HG02840 (cell line): Measurements from ENCODE around the gene LRP4.
"Not testable (repeated sequence)": the region's sequence is repeated elsewhere in the genome, so short reads cannot be mapped to it uniquely, and the experiment has no call there.

ENCODE experiments used
- ATAC-seq: cut with Tn5 transposase; IDR thresholded peaks from one replicate; pipeline ENCODE4 v1.9.1; 2021; ENCODE audit warnings: mild to moderate bottlenecking, moderate library complexity, moderate number of reproducible peaks; ENCODE audit not compliant: unreplicated experiment, low FRiP score

Gene LRP4

GRCh38 chr11:46928701-46929100 lies 10.4 kb upstream of the LRP4 start:
- ATAC-seq: not testable (repeated sequence)

GRCh38 chr11:46927928-46928327 lies 9.6 kb upstream of the LRP4 start:
- not testable (repeated sequence) for ATAC-seq

GRCh38 chr11:46920755-46921154 lies 2.4 kb upstream of the LRP4 start:
- no peak for ATAC-seq

GRCh38 chr11:46918788-46919513 lies 601 bp upstream of the LRP4 start:
- ATAC-seq: no peak

GRCh38 chr11:46917762-46918082 lies 628 bp downstream of the LRP4 start:
- no peak for ATAC-seq

- no peak for ATAC-seq
Measured at GRCh38 chr11:46917109-46917761, 1.1 kb downstream of the LRP4 start.

GRCh38 chr11:46916286-46917108 lies 1.9 kb downstream of the LRP4 start:
- no peak for ATAC-seq

GRCh38 chr11:46914910-46915309 lies 3.4 kb downstream of the LRP4 start:
- ATAC-seq: no peak

- ATAC-seq: no peak
Measured at GRCh38 chr11:46914363-46914762, 4.0 kb downstream of the LRP4 start.

- ATAC-seq: no peak
Measured at GRCh38 chr11:46913484-46913883, 4.9 kb downstream of the LRP4 start.

- ATAC-seq: no peak
Measured at GRCh38 chr11:46912526-46913150, 5.7 kb downstream of the LRP4 start.

GRCh38 chr11:46907606-46908005 lies 10.7 kb downstream of the LRP4 start:
- ATAC-seq: no peak

GRCh38 chr11:46906609-46907041 lies 11.7 kb downstream of the LRP4 start:
- no peak for ATAC-seq

GRCh38 chr11:46905806-46906205 lies 12.5 kb downstream of the LRP4 start:
- no peak for ATAC-seq

- ATAC-seq: no peak
Measured at GRCh38 chr11:46903846-46904245, 14.5 kb downstream of the LRP4 start.

GRCh38 chr11:46902694-46903093 lies 15.7 kb downstream of the LRP4 start:
- no peak for ATAC-seq

- ATAC-seq: no peak
Measured at GRCh38 chr11:46901156-46901555, 17.2 kb downstream of the LRP4 start.

- ATAC-seq: no peak
Measured at GRCh38 chr11:46900091-46900746, 18.1 kb downstream of the LRP4 start.

GRCh38 chr11:46899501-46900025 lies 18.8 kb downstream of the LRP4 start:
- ATAC-seq: no peak

GRCh38 chr11:46898396-46899095 lies 19.8 kb downstream of the LRP4 start:
- no peak for ATAC-seq
